ENCODE measurements around the gene TRMU.

TRMU gene

DNA sequence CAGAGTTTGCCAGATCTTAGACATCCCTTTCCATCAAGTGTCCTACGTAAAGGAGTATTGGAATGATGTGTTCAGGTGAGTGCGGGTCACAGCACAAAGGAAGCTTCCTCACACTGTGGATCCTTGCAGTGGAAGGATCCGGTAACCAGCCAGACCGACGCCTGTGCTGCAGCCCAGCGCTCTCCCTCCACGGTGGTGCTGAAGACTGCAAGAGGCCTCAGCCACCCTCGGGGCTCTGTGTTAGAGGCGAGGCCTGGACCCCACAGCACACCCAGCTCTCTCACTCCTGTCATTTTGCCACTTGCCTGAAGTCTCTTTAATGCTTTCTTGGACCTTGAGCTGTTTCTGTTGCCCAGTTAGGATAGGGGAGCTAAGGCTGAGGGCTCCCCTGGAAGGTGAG is 2.4 kb downstream of the TRMU start:
- DNase-seq (ENCODE audit: low read depth): no peak

- no peak for DNase-seq (ENCODE audit: low read depth)
Observed at GRCh38 chr22:46338636-46339035, 3.1 kb downstream of the TRMU start.

- no peak for DNase-seq (ENCODE audit: low read depth)
Observed at GRCh38 chr22:46339956-46340355, 4.4 kb downstream of the TRMU start.

DNA sequence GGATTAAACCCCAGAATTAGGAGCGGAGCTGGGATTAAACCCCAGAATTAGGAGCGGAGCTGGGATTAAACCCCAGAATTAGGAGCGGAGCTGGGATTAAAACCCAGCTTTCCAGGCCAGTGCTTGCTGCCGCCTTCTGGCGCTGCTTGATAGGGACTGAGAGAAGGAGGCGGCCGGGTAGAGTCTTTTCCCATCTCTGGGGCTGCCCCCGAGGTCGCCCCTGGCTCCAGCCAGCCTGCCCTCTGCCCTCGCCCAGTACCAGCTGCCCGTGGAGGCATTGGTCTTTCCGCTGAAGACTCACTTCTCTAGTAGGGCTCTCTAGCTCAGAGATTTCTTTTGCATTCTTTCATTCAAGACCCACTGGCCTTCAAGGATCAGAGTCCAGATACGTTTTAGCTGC is 5.2 kb downstream of the TRMU start:
- no peak for DNase-seq (ENCODE audit: low read depth)

DNA sequence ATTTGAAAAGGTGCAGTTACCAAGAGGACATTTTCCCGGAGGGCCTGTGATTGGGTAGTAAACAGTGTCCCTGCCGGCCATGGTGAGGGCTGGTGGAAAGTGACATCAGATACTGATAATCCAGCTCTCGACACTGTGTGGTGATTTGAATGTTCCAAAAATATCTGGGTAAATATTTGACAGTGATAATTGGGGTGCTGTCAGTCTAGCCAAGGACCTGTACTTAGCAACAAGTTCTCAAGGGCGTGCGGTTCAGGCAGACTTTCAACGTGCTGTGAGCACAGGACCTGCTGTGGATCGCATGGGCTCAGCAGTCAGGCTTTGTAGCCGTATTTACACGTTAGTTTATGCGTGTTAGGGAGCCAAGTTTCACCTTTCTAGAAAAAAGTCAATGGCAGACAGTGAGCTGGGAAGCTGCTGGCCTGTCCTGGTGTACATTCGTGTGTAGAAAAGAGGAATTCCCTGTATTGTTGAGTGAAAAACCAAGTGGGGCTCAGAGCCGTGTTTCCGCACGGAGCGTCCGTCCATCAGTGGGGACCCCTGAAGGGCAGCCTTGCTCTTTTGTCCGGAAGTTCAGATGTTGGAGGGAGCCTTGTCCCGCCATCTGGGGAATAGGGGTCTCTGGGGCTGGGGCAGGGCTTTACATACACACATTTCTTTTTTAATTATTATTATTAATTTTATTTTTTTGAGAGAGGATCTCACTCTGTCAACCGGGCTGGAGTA is 11.3 kb downstream of the TRMU start:
- DNase-seq (ENCODE audit: low read depth): no peak

DNA sequence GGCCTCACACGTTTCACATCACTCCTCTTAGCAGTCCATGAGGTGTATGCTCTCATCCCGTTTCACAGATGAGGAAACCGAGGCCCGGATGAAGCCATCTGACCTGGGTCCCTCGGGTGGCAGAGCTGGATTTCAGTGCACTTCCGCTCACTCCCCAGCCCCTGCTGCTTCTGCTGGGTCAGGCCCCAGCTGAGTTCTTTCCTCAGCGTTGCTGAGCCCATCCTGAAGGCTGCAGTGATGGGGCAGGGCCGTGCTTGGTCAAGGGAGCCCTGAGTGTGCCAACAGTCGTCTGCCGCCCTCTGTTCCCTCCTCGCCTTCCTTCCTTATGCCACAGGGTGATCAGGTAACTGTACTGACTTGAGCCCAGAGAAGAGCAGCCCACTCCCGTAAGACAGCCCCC is 12.1 kb downstream of the TRMU start:
- DNase-seq (ENCODE audit: low read depth): no peak

DNA sequence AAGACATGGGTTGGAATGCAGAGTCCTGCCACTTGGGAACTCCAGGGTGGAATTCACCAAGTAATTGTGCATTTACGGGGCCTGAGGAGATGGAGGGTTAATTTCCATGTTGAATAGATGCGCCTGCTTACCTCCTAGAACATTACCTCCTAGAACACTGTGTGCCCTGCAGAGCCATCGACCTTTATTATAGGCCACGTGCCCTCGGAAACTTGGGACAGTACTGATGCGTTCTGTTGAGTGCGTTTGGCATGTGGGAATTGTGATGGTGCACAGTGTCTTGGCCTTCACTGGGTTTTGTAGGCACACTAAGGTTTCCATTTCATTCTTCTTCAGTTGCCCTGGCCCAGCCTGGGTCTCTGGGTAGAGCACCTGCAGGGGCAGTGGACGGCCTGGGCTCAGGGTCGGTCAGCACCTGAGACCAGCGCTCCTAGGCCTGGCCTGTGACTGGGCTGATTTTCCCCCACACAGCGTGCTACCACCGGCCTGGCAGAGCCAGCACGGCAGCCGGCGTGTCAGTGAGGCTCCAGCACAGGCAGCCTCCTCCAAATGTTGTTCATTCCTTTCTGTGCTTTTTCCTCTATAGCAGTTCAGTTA is 12.7 kb downstream of the TRMU start:
- DNase-seq (ENCODE audit: low read depth): no peak

GRCh38 chr22:46349238-46349637 is 13.7 kb downstream of the TRMU start:
- DNase-seq (ENCODE audit: low read depth): no peak

DNA sequence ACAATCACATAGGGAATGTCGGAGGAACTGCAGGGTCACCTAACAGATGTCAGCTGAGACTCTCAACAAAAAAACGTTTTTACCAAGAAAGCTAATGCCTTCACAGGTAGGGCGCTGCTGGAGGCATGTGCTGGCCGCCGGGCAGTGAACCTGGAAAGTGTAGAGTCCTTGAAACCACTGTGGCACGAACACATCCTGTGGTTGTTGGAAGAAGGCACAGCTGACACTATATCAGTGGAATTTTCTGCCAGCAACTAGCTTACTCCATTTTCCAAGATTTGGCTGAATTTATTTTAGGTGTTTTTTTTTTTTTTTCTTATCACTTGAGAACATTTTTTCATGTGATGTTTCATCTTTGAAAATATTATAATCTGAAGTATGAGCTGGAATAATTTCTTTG is 14.2 kb downstream of the TRMU start:
- no peak for DNase-seq (ENCODE audit: low read depth)

DNA sequence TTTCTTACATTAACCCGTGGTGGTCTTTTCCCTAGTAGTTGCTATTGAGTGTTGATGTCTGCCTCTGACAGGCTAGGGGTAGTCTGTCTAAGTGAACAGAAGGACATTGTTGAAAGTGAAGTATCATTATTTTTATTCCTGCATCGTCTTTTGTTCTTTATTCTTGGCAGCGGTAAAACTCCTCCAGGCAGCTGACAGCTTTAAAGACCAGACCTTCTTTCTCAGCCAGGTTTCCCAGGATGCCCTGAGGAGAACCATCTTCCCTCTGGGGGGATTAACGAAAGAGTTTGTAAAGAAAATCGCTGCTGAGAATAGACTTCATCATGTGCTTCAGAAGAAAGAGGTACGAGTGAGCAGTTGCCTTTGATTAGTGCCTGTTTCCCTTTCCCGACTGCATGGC is 14.6 kb downstream of the TRMU start:
- DNase-seq (ENCODE audit: low read depth): no peak

GRCh38 chr22:46350646-46351045 is 15.1 kb downstream of the TRMU start:
- DNase-seq (ENCODE audit: low read depth): no peak

DNA sequence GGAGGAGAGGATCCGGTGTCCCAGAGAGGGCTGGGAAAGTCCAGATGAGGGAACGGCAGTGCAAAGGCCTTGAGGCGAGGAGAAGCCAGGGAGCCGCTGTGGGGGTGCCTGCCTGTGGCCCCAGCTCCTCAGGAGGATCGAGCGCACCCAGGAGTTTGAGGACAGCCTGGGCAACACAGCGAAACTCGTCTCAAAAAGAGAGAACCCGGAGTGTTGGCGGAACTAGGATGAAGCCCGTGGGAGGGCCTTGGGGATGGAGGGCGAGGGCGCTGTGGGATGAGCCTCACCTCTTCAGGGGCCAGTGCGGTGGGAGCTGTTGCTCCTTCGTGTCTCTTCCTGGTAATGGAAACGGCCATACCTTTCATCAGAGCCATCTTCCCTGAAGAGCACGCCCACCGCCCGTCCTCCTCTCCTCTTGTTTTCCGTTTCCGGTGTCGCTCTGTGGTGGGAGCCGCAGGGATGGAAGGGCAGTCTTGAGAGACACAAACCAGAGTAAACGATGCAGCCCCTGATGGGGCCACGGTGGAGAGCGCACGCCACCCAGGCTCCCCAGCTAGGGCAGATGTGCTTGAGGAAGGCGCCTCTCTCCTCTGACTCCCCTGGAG is 15.7 kb downstream of the TRMU start:
- no peak for DNase-seq (ENCODE audit: low read depth)

- DNase-seq (ENCODE audit: low read depth): no peak
Observed at GRCh38 chr22:46351767-46352166, 16.3 kb downstream of the TRMU start.

DNA sequence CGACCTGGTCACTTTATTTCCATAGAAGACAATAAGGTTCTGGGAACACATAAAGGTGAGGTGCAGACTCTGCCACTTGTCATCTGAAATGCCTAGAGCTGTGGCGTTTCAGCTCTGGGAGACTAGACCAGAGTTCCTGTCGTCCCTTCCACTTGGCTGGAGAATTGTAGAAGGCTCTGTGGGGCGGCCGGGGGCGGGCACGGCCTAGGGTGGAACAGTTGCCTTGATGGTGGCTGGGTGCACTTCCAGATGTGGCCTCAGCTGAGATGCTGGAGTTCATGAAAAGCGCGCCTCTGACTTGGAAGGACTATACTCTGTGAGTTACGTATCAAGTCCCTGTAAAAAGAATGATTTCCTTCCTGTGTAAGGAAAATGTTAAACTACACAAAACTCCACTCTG is 16.8 kb downstream of the TRMU start:
- DNase-seq (ENCODE audit: low read depth): no peak

- DNase-seq (ENCODE audit: low read depth): no peak
Observed at GRCh38 chr22:46352691-46353386, 17.3 kb downstream of the TRMU start.

- no peak for DNase-seq (ENCODE audit: low read depth)
Observed at GRCh38 chr22:46353483-46354105, 18.1 kb downstream of the TRMU start.

- no peak for DNase-seq (ENCODE audit: low read depth)
Observed at GRCh38 chr22:46354176-46354992, 18.9 kb downstream of the TRMU start.

GRCh38 chr22:46354993-46355305 is 19.4 kb downstream of the TRMU start:
- DNase-seq (ENCODE audit: low read depth): no peak

- peak; percentile 41 for DNase-seq (ENCODE audit: low read depth)
Observed at GRCh38 chr22:46355369-46355995, 20.0 kb downstream of the TRMU start.

DNA sequence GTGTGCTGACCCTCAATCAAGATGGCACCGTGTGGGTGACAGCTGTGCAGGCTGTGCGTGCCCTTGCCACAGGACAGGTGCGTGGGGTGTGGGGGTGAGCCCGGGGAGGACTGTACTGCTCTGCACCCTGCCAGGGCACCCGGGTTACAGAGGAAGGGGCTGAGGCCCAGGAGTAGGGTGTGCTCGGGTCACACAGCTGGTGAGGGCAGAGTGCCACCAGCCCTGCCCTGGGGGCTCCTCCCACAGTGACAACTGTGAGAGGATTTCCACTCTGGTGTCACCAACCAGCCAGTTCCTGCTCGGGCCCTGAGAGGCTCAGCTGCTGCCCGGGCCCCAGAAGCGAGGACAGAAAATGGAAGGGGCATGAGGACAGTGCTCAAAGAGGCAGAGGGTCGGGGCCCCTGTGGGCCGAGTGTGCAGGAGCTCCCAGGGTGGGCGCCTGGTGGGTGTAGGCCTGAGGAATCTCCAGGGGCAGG is 20.5 kb downstream of the TRMU start:
- DNase-seq (ENCODE audit: low read depth): no peak

Measured in stimulated activated CD8-positive, alpha-beta memory T cell treated with anti-CD3 and anti-CD28 coated beads, Interleukin-15, amount 100 ng/mL, for 24 hours (primary cell).